HepG2 (cell line): ENCODE data around the gene CTSW. TPM values are rescaled to one million over a fixed set of nuclear protein-coding genes. Genes with fewer than 3 reads are reported as not detected.

Source experiments
- AHDC1 ChIP-seq: sonication (generic); formaldehyde crosslinking; IDR thresholded peaks from 2 replicates; pipeline ENCODE4 v1.5.1; 2020; ENCODE audit warnings: mild to moderate bottlenecking, missing genetic modification reagents, borderline replicate concordance
- CEBPB ChIP-seq: IDR thresholded peaks from 2 replicates; pipeline ENCODE4 v1.6.1; 2011; ENCODE audit warnings: low read depth, low read length, improper control_type of control experiment, borderline replicate concordance
- EHMT2 ChIP-seq: fragments of 200-600 bp; sonication (generic); IDR thresholded peaks from 2 replicates; pipeline ENCODE4 v1.7.0; 2017; ENCODE audit warnings: antibody characterized with exemption, low read depth, low read length, borderline replicate concordance
- ELF3 ChIP-seq: IDR thresholded peaks from 2 replicates; pipeline ENCODE4 v1.6.1; 2016; ENCODE audit warnings: missing genetic modification reagents, missing compliant biosample characterization
- HNF4A ChIP-seq: sonication (generic); formaldehyde crosslinking; IDR thresholded peaks from 2 replicates; pipeline ENCODE4 v1.4.0; 2020; ENCODE audit warnings: missing genetic modification reagents
- NFATC3 ChIP-seq: sonication (generic); formaldehyde crosslinking; IDR thresholded peaks from 2 replicates; pipeline ENCODE4 v1.5.1; 2020; ENCODE audit warnings: mild to moderate bottlenecking, missing genetic modification reagents
- NR2F1 ChIP-seq, 2 experiments: fragments of 450-650 bp in 1 of 2; formaldehyde crosslinking in 1 of 2; IDR thresholded peaks; 2 replicates each; pipeline versions ENCODE4 v1.5.0 to v1.6.1; 2016 to 2020; ENCODE audit warnings: mild to moderate bottlenecking in 1 of 2, missing compliant biosample characterization in 1 of 2, missing genetic modification reagents in 1 of 2, moderate library complexity in 1 of 2
- NR2F2 ChIP-seq: IDR thresholded peaks from 2 replicates; pipeline ENCODE4 v1.6.1; 2012; ENCODE audit warnings: low read depth, inconsistent platforms, borderline replicate concordance
- NR3C1 ChIP-seq: sonication (generic); formaldehyde crosslinking; IDR thresholded peaks from 2 replicates; pipeline ENCODE4 v1.4.0; 2020; ENCODE audit warnings: missing genetic modification reagents
- PHF20 ChIP-seq: sonication (generic); formaldehyde crosslinking; IDR thresholded peaks from 2 replicates; pipeline ENCODE4 v1.5.0; 2020; ENCODE audit warnings: mild to moderate bottlenecking, missing genetic modification reagents
- RARG ChIP-seq: sonication (generic); formaldehyde crosslinking; IDR thresholded peaks from 2 replicates; pipeline ENCODE4 v1.4.0; 2020; ENCODE audit warnings: low read depth, mild to moderate bottlenecking, missing genetic modification reagents
- TOPORS ChIP-seq: sonication (generic); formaldehyde crosslinking; IDR thresholded peaks from 2 replicates; pipeline ENCODE4 v1.8.0; 2023; ENCODE audit warnings: mild to moderate bottlenecking, missing genetic modification reagents
- ZC3H13 ChIP-seq: sonication (generic); formaldehyde crosslinking; IDR thresholded peaks from 2 replicates; pipeline ENCODE4 v1.8.1; 2023; ENCODE audit warnings: mild to moderate bottlenecking, missing genetic modification reagents, moderate library complexity
- ZNF331 ChIP-seq: sonication (generic); formaldehyde crosslinking; IDR thresholded peaks from 2 replicates; pipeline ENCODE4 v1.4.0; 2020; ENCODE audit warnings: missing genetic modification reagents
- ZNF766 ChIP-seq: sonication (generic); formaldehyde crosslinking; IDR thresholded peaks from 2 replicates; pipeline ENCODE4 v1.5.0; 2020; ENCODE audit warnings: missing genetic modification reagents, borderline replicate concordance
- ZNF782 ChIP-seq: sonication (generic); formaldehyde crosslinking; IDR thresholded peaks from 2 replicates; pipeline ENCODE4 v1.4.0; 2020; ENCODE audit warnings: missing genetic modification reagents, mild to moderate bottlenecking, borderline replicate concordance
- polyA plus RNA-seq, 8 experiments: library from polyadenylated mRNA; depleted of rRNA in 3 of 8; stranded (reverse) in 7 of 8; unstranded in 1 of 8; fragments of >200 nt; fragmentation: Illumina TruSeq in 4 of 8; extraction: Trizol in 4 of 8; gene quantifications; 2 replicates each; pipeline versions ENCODE4 v1.2.1 to v1.2.3, GENCODE V29; 2011 to 2016; ENCODE audit warnings: low read depth in 4 of 8, missing spikeins in 1 of 8, mixed read lengths in 1 of 8; ENCODE audit not compliant: insufficient read depth in 1 of 8
- total RNA-seq, 5 experiments: library from RNA; depleted of rRNA; stranded (reverse); fragments of >200 nt; fragmentation: Illumina TruSeq; extraction: Trizol; gene quantifications; 2 replicates each; pipeline ENCODE4 v1.2.3, GENCODE V29; 2016; ENCODE audit warnings: low read depth in 1 of 5
- TF ChIP-seq, protein P1 (sequence below): IDR thresholded peaks from 2 replicates; pipeline ENCODE4 v1.6.1; 2016; ENCODE audit warnings: missing biosample characterization, missing genetic modification reagents, low read depth
- TF ChIP-seq, protein P2 (sequence below): sonication (generic); formaldehyde crosslinking; IDR thresholded peaks from 2 replicates; pipeline ENCODE4 v1.5.1; 2020; ENCODE audit warnings: mild to moderate bottlenecking, missing genetic modification reagents
- TF ChIP-seq, protein P3 (sequence below): sonication (generic); formaldehyde crosslinking; IDR thresholded peaks from 2 replicates; pipeline ENCODE4 v1.8.1; 2023; ENCODE audit warnings: missing genetic modification reagents, inconsistent platforms, borderline replicate concordance

Gene CTSW
- total and polyA plus RNA-seq, 2 of the 13 experiments (the other 11 are each of a cell fraction or from before 2014, with no cell fraction given), result 0.09 TPM; not detected in 1

- TF ChIP-seq, protein P1, sequence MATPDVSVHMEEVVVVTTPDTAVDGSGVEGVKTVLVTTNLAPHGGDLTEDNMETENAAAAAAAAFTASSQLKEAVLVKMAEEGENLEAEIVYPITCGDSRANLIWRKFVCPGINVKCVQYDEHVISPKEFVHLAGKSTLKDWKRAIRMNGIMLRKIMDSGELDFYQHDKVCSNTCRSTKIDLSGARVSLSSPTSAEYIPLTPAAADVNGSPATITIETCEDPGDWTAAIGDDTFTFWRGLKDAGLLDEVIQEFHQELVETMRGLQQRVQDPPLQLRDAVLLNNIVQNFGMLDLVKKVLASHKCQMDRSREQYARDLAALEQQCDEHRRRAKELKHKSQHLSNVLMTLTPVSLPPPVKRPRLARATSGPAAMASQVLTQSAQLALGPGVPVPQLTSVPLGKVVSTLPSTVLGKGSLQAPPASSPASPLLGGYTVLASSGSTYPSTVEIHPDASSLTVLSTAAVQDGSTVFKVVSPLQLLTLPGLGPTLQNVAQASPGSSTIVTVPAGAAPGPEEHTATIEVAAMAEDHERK (CRISPR knock-in tag), result no peak
- TF ChIP-seq, protein P2, sequence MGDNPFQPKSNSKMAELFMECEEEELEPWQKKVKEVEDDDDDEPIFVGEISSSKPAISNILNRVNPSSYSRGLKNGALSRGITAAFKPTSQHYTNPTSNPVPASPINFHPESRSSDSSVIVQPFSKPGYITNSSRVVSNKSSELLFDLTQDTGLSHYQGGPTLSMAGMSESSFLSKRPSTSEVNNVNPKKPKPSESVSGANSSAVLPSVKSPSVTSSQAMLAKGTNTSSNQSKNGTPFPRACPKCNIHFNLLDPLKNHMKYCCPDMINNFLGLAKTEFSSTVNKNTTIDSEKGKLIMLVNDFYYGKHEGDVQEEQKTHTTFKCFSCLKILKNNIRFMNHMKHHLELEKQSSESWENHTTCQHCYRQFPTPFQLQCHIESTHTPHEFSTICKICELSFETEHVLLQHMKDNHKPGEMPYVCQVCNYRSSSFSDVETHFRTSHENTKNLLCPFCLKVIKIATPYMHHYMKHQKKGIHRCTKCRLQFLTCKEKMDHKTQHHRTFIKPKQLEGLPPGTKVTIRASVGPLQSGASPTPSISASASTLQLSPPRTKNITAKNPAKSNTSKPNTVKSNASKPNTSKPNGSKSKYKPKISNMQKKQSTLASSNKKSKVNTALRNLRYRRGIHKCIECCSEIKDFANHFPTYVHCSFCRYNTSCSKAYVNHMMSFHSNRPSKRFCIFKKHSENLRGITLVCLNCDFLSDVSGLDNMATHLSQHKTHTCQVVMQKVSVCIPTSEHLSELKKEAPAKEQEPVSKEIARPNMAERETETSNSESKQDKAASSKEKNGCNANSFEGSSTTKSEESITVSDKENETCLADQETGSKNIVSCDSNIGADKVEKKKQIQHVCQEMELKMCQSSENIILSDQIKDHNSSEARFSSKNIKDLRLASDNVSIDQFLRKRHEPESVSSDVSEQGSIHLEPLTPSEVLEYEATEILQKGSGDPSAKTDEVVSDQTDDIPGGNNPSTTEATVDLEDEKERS, result no peak
- TF ChIP-seq TOPORS (CRISPR knock-in tag), result no peak
- no peak for TF ChIP-seq NR2F1 (CRISPR knock-in tag; IDR thresholded peaks at IDR 0.05)
- TF ChIP-seq AHDC1 (CRISPR knock-in tag), result no peak
- TF ChIP-seq ZNF766, result 0 out of 2 replicates have a peak, but pooled peaks have one; percentile 55
- no peak for TF ChIP-seq NR3C1 (CRISPR knock-in tag)
- TF ChIP-seq ZC3H13 (CRISPR knock-in tag), result peak; percentile 53; the same call in 1 of the 2 replicates
- TF ChIP-seq RARG (CRISPR knock-in tag), result no peak
- no peak for TF ChIP-seq NFATC3 (CRISPR knock-in tag)
- TF ChIP-seq, protein P3, sequence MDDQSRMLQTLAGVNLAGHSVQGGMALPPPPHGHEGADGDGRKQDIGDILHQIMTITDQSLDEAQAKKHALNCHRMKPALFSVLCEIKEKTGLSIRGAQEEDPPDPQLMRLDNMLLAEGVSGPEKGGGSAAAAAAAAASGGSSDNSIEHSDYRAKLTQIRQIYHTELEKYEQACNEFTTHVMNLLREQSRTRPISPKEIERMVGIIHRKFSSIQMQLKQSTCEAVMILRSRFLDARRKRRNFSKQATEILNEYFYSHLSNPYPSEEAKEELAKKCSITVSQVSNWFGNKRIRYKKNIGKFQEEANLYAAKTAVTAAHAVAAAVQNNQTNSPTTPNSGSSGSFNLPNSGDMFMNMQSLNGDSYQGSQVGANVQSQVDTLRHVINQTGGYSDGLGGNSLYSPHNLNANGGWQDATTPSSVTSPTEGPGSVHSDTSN (CRISPR knock-in tag), result no peak
- peak; percentile 68; the same call in 1 of the 2 replicates for TF ChIP-seq ZNF782 (CRISPR knock-in tag)
- peak; percentile 47; the same call in 1 of the 2 replicates for TF ChIP-seq PHF20 (CRISPR knock-in tag)
- no peak for TF ChIP-seq CEBPB
- TF ChIP-seq ELF3 (CRISPR knock-in tag), result peak; percentile 77
- TF ChIP-seq NR2F2, result peak; percentile 24; the same call in 1 of the 2 replicates
- peak; percentile 43; the same call in 1 of the 2 replicates for TF ChIP-seq HNF4A (CRISPR knock-in tag)
- peak; percentile 85 for TF ChIP-seq ZNF331 (CRISPR knock-in tag)
- no peak for TF ChIP-seq EHMT2
Measured at GRCh38 chr11:65919141-65919572, 39.5 kb downstream of the CTSW start, which contains the start of gene DRAP1 (continued).
